Gastrocnemius medialis (tissue), 4 donors: ENCODE data around the gene RCAN2. TPM values are rescaled to one million over a fixed set of nuclear protein-coding genes. Genes with fewer than 3 reads are reported as not detected.

Experiments used
- ATAC-seq, 2 donors: fragments of 150-250 bp; one replicate each; pipeline ENCODE4 v1.9.1; 2016
- DNase-seq, 2 donors: peaks; one replicate each; pipeline ENCODE4 v3.0.0-alpha.2; 2019
- H3K27ac ChIP-seq, 4 donors: fragments of 200-600 bp; sonication (generic); 1 replicate in 1 of 4; 2 replicates in 3 of 4; pipeline ENCODE4 v1.5.1; 2016 to 2018; ENCODE audit warnings: mild to moderate bottlenecking in 2 of 4, moderate library complexity in 1 of 4
- H3K27me3 ChIP-seq, 3 donors: fragments of 200-600 bp; sonication (generic) in 2 of 3; 1 replicate in 1 of 3; 2 replicates in 2 of 3; pipeline versions ENCODE4 v1.5.1 to v1.6.0; 2016 to 2019; ENCODE audit warnings: mild to moderate bottlenecking in 1 of 3, moderate library complexity in 1 of 3
- H3K36me3 ChIP-seq, 2 donors: fragments of 200-600 bp; sonication (generic) in 1 of 2; one replicate each; pipeline ENCODE4 v1.5.1; 2017 to 2018
- H3K4me1 ChIP-seq, 2 donors: fragments of 200-600 bp; sonication (generic) in 1 of 2; one replicate each; pipeline ENCODE4 v1.5.1; 2016 to 2017; ENCODE audit warnings: mild to moderate bottlenecking in 2 of 2
- H3K4me3 ChIP-seq, 4 donors: fragments of 200-600 bp; sonication (generic) in 3 of 4; 1 replicate in 1 of 4; 2 replicates in 3 of 4; pipeline ENCODE4 v1.5.1; 2016 to 2019; ENCODE audit warnings: mild to moderate bottlenecking in 2 of 4
- H3K9me3 ChIP-seq, 3 donors: fragments of 200-600 bp; sonication (generic) in 2 of 3; 1 replicate in 1 of 3; 2 replicates in 2 of 3; pipeline ENCODE4 v1.5.1; 2016 to 2019
- CTCF ChIP-seq, 5 experiments: fragments of 450-650 bp in 3 of 5; fragments of 200-600 bp in 2 of 5; sonication (generic) in 2 of 5; IDR thresholded peaks in 4 of 5; conservative IDR thresholded peaks in 1 of 5; 1 replicate in 4 of 5; 2 replicates in 1 of 5; pipeline ENCODE4 v1.5.1; 2016 to 2019; ENCODE audit warnings: antibody characterized with exemption in 5 of 5, mild to moderate bottlenecking in 3 of 5, moderate library complexity in 3 of 5
- POLR2A ChIP-seq, 2 donors: fragments of 450-650 bp; IDR thresholded peaks; one replicate each; pipeline ENCODE4 v1.6.1; 2017; ENCODE audit warnings: antibody characterized with exemption in 2 of 2, mild to moderate bottlenecking in 2 of 2, moderate library complexity in 2 of 2
- in situ Hi-C, 4 donors: fragments of 200-750 bp; cut with MboI; loops; one replicate each; pipeline versions ENCODE4 v1.15.0 to v1.8.0; 2017; ENCODE audit warnings: low sequenced_read_pairs in 4 of 4
- intact Hi-C: fragments of 100-400 bp; cut with DNase I; formaldehyde crosslinking; loops from one replicate; pipeline ENCODE4 v1.15.1; 2023; ENCODE audit warnings: low total_unique reads
- total RNA-seq, 4 donors: library from RNA; depleted of rRNA; stranded (reverse); fragments of >200 nt; gene quantifications; one replicate each; pipeline versions ENCODE4 v1.1.0 to v1.2.3, GENCODE V29; 2016

Gene RCAN2
- total RNA-seq, 4 donors from 2014 or later, result 26.2 to 88.8 (median 43.2) TPM

DNA sequence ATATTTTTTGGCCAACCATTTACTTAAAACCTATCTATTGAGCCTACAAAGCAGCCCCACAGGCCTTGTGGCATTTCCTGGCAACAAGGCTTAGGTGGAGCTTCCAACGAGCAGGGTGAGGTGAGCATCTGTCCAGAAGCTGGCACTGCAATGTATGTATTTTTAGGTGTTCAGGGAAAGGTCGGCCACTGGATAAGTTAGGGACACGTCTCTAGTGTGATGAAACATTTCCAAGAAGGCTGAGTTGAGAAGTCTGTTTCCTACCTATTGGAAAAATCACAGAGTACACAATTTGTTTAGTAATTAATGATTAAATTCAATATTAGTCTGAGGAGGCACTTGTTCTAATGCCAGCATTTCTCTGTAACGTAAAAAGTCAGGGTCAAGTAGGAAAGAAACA is 17.8 kb upstream of the RCAN2 start:
- H3K4me3 ChIP-seq, result no peak overlapping the region
- H3K27me3 ChIP-seq, result no peaks in the 10 kb centered on the region
- no peaks in the 10 kb centered on the region for H3K36me3 ChIP-seq
- ATAC-seq (peak; percentile 65 to 89), DNase-seq (peak; percentile 54 to 69)
- intact Hi-C loops, result no loop called here
- H3K4me1 ChIP-seq, result peaks cover 45 to 92% of the 10 kb centered on the region in 2 donors
- H3K9me3 ChIP-seq, result no peaks in the 10 kb centered on the region
- in situ Hi-C loops, result no loop called here
- TF ChIP-seq POLR2A (IDR thresholded peaks at IDR 0.05), result no peak
- TF ChIP-seq CTCF (IDR thresholded peaks at IDR 0.05 in 4 of 5, conservative IDR thresholded peaks at IDR 0.05 in 1 of 5), result no peak
- H3K27ac ChIP-seq, result peak overlapping the region; percentile 55 to 84 (median 74)

GRCh38 chr6:46507426-46507825 is 16.2 kb upstream of the RCAN2 start:
- Histone ChIP-seq H3K9me3 (no peaks in the 10 kb centered on the region), H3K27ac (peak overlapping the region in 2 of 4 donors; percentile 82 to 84), H3K4me1 (peaks cover 40 to 93% of the 10 kb centered on the region in 2 donors), H3K36me3 (no peaks in the 10 kb centered on the region), H3K27me3 (no peaks in the 10 kb centered on the region), H3K4me3 (no peak overlapping the region)
- TF ChIP-seq CTCF (IDR thresholded peaks at IDR 0.05 in 4 of 5, conservative IDR thresholded peaks at IDR 0.05 in 1 of 5) (no peak), POLR2A (IDR thresholded peaks at IDR 0.05) (no peak)
- no peak for DNase-seq
- intact Hi-C loops, result no loop called here
- ATAC-seq, result no peak
- in situ Hi-C loops, result no loop called here

DNA sequence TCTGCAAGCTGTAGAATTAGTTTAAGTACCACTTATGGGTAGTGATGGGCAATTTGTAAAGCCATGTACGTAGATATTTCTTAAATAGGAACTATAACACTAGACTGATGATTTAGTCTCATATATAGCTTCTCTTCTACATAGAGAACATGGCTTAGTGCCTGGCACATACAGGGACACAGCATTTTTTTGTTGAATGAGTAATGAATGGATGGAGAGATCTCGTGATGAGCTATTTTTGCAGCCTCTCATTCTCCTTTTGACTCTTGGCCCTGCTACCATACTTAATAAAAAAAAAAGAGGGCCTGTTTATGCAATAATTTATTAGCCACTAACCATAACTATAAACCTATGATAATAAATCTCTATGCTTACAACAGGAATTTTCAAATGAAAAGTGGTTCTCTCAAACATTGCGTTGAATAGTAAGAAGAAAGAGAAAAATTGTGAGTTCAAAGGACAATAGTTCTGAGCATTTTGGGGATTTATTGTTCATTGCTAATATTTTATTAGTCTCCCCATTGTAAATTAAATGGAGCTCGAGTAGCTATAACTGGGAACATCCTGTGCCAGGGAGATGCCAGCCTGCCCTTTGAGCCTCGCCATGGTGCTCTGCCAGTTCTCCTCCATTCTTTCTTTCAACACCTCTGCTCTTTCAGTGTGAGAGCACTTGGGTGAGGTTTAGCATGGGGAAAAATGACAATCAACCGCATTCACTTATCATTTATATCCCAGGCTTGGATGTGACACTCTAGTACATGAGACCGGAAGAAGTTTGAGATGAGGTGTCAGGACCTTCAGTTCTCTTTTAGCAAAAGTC is 14.7 kb upstream of the RCAN2 start:
- Histone ChIP-seq H3K4me1 (peaks cover 40 to 93% of the 10 kb centered on the region in 2 donors), H3K36me3 (no peaks in the 10 kb centered on the region), H3K27me3 (no peaks in the 10 kb centered on the region), H3K9me3 (no peaks in the 10 kb centered on the region), H3K27ac (peak overlapping the region; percentile 54 to 84 (median 72)), H3K4me3 (no peak overlapping the region)
- peak; percentile 30 to 48 for DNase-seq
- peak; percentile 49 to 51 for ATAC-seq
- in situ Hi-C loops, result no loop called here
- intact Hi-C loops, result no loop called here
- TF ChIP-seq CTCF (IDR thresholded peaks at IDR 0.05 in 4 of 5, conservative IDR thresholded peaks at IDR 0.05 in 1 of 5), result no peak
- no peak for TF ChIP-seq POLR2A (IDR thresholded peaks at IDR 0.05)

- Histone ChIP-seq H3K9me3 (no peaks in the 10 kb centered on the region), H3K27ac (peak overlapping the region; percentile 54 to 84 (median 76)), H3K4me3 (no peak overlapping the region), H3K27me3 (no peaks in the 10 kb centered on the region), H3K4me1 (peaks cover 26 to 76% of the 10 kb centered on the region in 2 donors), H3K36me3 (no peaks in the 10 kb centered on the region)
- in situ Hi-C loops, result no loop called here
- DNase-seq, result no peak
- no peak for TF ChIP-seq CTCF (IDR thresholded peaks at IDR 0.05 in 4 of 5, conservative IDR thresholded peaks at IDR 0.05 in 1 of 5)
- no peak for TF ChIP-seq POLR2A (IDR thresholded peaks at IDR 0.05)
- ATAC-seq, result no peak
- intact Hi-C loops, result no loop called here
These were observed 13.0 kb upstream of the RCAN2 start for GRCh38 chr6:46504242-46504641.
